ENCODE measurements around the gene GRK7.

Gene GRK7, protein sequence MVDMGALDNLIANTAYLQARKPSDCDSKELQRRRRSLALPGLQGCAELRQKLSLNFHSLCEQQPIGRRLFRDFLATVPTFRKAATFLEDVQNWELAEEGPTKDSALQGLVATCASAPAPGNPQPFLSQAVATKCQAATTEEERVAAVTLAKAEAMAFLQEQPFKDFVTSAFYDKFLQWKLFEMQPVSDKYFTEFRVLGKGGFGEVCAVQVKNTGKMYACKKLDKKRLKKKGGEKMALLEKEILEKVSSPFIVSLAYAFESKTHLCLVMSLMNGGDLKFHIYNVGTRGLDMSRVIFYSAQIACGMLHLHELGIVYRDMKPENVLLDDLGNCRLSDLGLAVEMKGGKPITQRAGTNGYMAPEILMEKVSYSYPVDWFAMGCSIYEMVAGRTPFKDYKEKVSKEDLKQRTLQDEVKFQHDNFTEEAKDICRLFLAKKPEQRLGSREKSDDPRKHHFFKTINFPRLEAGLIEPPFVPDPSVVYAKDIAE (N-terminal part only)

DNA sequence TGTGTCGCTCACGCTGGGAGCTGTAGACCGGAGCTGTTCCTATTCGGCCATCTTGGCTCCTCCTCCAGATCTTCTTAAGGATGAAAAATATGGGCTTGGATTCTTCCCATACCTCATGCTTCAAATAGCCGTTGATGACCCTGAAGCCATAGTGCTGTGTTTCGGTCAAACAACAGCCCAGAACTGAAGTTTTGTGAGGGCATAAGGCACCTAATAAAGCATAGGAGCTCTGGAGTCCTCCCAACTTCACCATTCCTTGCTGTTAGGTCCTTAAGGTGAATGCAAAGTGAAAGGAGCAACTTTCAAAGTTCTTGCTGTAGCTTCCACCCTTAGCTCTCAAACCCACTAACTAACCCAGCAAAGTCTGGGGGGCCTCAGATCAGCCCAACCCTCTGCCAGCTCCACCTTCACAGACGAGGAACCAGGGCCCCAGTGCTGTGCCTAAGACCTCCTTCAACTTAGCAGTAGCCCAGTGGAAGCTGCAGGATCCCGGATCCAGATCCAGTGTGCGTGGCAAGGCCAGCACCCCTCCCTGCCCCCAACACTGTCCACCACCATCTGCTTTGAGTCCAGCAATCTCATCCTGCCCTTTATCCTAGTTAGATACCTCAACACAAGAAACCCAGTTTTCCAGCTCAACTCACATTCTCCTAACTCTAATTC lies at the start of gene GRK7:
GRK7 (plus strand) TSS at position 321 of the 663 bp plus-strand sequence. CDS start 14,877 bp downstream, outside the sequence.
- in situ Hi-C loops (cut with MboI; ENCODE audit: low sequenced_read_pairs), result no loop called here

DNA sequence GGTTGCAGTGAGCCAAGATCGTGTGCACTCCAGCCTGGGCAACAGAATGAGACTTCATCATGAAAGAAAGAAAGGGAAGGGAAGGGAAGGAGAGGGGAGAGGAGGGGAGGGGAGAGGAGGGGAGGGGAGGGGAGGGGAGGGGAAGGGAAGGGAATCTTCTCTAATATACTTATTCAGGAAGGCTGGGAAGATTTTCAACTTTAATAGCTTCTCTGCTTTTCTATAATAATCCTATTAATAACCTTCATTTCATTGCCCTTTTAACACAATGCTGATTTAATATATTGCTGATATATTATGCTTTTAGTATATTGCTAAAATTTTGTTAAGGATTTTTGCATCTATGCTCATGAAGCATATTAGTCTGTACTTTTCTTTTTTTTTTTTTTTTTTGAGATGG lies 48.5 kb upstream of the GRK7 start:
- in situ Hi-C loops (cut with MboI; ENCODE audit: low sequenced_read_pairs), result no loop called here

DNA sequence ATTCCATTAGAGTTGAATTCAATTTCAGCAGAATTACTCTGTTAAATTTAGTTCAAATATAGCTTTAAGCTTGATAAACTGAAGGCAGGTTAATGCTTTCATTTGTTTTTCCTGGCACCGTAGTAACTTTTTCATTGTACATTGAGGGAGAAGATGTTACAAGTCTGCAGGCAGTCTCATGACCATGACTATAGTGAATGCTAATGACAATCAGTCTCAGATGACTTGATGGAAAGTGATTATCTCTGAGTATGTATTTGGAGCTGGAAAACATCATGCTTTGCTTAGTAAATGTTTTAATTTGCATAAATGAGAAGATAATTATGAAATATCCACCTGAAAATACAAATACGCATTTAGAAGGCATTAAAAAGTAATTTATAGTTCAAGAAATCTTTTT lies 41.1 kb upstream of the GRK7 start:
- in situ Hi-C loops (cut with MboI; ENCODE audit: low sequenced_read_pairs), result no loop called here

- in situ Hi-C loops (cut with MboI; ENCODE audit: low sequenced_read_pairs), result no loop called here
These were observed 40.6 kb upstream of the GRK7 start for GRCh38 chr3:141722648-141723047.

- in situ Hi-C loops (cut with MboI; ENCODE audit: low sequenced_read_pairs), result no loop called here
These were observed 40.0 kb upstream of the GRK7 start for GRCh38 chr3:141723255-141723654.

GRCh38 chr3:141724186-141724585 lies 39.0 kb upstream of the GRK7 start:
- in situ Hi-C loops (cut with MboI; ENCODE audit: low sequenced_read_pairs), result no loop called here

GRCh38 chr3:141725036-141725435 lies 38.2 kb upstream of the GRK7 start:
- in situ Hi-C loops (cut with MboI; ENCODE audit: low sequenced_read_pairs), result no loop called here

DNA sequence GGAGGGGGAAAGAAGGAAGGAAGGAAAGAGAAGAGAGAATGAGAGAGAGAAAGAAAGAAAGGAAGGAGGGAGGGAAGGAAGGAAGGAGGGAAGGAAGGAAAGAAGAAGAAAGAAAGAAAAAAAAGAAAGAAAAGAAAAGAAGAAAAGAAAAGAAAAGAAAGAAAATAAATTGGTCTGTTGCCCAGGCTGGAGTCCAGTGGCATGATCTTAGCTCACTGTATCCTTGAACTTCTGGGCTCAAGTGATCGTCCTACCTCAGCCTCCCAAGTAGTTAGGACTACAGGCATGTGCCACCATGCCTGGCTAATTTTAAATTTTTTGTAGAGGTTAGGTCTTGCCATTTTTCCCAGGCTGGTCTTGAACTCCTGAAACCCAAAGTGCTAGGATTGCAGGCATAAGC lies 36.7 kb upstream of the GRK7 start:
- in situ Hi-C loops (cut with MboI; ENCODE audit: low sequenced_read_pairs), result no loop called here

GRCh38 chr3:141728355-141728892 lies 34.8 kb upstream of the GRK7 start:
- in situ Hi-C loops (cut with MboI; ENCODE audit: low sequenced_read_pairs), result no loop called here

DNA sequence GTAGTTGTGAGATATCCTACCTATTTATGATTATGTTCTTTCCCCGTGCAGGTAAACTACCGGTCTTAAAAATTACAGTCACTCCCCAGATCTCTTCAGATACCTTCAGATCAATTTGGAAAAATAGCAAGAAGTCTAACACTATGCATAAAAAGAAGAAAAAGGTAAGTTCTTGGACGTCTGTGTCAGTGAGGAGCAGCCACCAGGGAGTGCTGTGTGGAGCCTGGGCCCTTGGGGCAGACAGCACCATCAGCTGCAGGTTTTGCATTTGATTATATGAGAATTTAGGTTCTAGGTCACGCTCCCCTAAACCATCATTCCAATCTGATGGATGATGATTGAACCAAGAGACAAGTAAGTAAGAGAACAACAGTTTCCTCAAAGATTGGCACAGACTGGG lies 34.0 kb upstream of the GRK7 start:
- in situ Hi-C loops (cut with MboI; ENCODE audit: low sequenced_read_pairs), result no loop called here

DNA sequence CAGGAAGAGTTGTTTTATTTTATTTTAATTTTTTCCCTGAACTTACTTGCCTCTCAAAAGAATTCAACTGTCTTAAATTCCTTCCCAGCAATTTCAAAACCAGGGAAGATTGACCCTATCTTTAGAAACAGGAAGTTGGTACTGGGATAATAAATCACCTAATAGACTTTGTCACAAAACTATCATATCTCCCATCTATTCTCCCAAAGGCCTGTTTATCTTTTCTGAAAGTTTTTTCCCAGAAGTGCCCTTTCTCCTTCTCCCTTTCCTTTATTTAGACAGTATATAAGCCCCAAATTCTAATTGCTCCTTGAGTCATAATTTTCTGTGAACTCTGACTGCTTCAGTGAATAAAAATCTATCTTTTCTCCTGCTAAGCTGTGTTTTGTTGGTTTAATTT lies 28.0 kb upstream of the GRK7 start:
- in situ Hi-C loops (cut with MboI; ENCODE audit: low sequenced_read_pairs), result no loop called here

DNA sequence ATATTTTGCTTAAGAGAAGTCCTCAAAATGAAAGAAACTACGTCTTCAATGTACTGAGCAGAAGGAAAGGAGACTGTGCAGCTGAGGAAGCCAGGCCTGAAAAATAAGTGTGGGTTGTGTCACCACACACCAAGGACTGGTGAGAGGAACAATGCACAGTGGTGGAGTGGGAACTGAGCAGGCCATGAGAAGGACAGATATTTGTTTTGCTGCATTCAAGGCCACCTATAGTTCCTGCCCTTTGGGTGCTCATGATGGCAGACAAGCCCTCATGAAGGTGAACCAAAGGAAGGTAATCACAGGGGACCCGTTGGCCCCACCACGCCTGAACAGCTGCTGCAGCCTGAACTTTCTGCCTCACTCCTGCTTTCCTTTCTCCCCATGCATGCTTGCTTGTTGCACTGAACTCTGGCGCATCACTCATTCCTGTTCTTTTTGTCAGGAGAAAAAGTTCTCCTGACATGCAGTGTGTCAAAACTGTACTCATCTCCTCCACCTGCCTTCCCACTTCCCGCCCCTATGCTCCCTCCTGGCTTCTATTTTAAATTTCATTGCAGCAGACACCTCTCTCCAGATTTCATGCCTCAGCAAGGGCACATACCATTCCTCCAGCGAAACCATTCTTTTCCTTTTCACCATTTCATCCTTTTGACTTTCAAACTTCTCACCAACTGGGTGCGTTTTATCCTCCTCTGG lies 27.3 kb upstream of the GRK7 start:
- in situ Hi-C loops (cut with MboI; ENCODE audit: low sequenced_read_pairs), result no loop called here

DNA sequence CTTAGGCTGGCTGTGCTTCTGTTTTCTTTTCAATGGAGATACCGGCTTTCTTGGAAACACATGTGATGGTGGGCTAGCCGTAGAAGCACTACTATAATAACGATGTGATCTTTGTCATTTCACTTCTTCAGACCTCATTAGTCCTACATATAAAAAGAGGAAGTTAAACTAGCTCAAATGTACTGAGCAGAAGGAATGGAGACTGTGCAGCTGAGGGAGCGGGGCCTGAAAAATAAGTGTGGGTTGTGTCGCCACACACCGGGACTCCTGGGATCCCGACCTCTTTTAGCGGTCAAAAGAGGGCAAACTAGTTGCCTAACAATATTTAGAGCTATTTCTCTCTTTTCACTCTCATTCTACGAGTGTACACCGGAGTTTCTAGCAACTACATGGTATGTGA lies 26.1 kb upstream of the GRK7 start:
- in situ Hi-C loops (cut with MboI; ENCODE audit: low sequenced_read_pairs), result no loop called here

- in situ Hi-C loops (cut with MboI; ENCODE audit: low sequenced_read_pairs), result no loop called here
These were observed 25.6 kb upstream of the GRK7 start for GRCh38 chr3:141737678-141738021.

DNA sequence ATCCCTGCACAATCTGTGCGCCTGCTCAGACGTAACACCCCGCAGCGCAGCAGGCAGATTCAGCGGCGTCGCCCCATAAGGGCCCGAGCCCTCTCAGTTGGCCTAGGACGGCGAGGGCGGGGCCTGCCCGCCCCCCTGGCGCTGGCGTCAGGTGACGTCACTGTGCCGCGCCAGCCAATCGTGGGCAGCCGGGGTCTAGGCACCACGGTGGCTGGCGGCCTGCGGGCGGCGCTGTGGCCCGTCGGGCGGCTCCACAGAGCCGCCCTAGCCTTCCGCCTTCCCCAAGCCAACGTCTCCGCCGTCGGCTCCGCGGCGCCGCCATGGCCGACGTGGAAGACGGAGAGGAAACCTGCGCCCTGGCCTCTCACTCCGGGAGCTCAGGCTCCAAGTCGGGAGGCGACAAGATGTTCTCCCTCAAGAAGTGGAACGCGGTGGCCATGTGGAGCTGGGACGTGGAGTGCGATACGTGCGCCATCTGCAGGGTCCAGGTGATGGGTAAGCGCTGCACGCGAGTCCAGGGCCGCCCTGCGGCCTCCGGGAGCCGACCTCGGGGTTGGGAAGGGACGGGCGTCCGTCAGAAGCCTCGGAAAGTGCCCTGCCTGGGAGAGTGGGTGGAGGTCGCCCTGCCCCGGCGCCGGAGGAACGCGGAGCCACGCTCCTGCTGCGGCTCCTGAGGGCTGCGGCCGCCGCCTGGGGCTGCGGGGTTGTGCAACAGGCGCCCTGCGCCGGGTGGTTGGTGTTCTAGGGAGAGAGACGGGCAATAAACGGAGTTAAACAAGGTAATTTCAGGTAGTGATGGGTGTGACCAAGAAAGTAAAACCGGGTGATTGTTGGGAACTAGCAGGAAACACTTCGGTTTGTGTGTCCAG lies 25.0 kb upstream of the GRK7 start, which contains the start of gene RNF7:
RNF7 (plus strand) TSS at position 277 of the 869 bp plus-strand sequence; CDS start at position 321, 44 bp downstream.
- in situ Hi-C loops (cut with MboI; ENCODE audit: low sequenced_read_pairs), result no loop called here

- in situ Hi-C loops (cut with MboI; ENCODE audit: low sequenced_read_pairs), result no loop called here
These were observed 24.3 kb upstream of the GRK7 start for GRCh38 chr3:141738891-141739363.

DNA sequence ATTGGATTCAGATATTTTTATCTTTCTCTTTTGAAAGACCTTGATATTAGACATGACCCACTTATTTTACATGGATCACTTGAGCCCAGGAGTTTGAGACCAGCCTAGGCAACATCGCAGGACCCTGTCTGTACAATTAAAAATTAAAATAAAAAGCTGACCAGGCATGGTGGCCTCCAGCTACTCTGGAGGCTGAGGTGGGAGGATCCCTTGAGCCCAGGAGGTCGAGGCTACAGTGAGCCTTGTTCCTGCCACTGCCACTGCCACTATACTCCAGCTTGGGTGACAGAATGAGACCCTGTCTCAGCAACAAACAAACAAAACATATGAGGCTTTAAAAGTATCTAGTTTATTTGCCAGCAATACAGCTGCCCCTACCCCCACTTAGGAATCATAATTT lies 23.5 kb upstream of the GRK7 start:
- in situ Hi-C loops (cut with MboI; ENCODE audit: low sequenced_read_pairs), result no loop called here

GRCh38 chr3:141740349-141740748 lies 22.9 kb upstream of the GRK7 start:
- in situ Hi-C loops (cut with MboI; ENCODE audit: low sequenced_read_pairs), result no loop called here

DNA sequence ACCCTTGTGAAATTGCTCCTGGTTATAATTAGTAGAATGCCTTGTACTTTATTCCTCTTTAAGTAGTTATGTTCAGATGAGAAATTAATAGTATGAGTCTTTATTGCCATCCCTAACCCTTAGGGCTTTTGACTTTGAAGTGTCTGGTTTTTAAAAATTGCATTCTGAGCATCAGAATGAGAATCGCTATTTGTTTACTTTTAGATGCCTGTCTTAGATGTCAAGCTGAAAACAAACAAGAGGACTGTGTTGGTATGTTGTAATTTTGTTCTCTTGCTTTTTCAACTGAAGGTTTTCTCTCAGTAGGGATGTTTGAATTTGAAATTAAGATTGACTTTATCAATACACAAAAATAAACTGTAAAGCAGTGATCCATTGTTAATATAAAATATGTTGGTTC lies 19.9 kb upstream of the GRK7 start:
- in situ Hi-C loops (cut with MboI; ENCODE audit: low sequenced_read_pairs), result no loop called here

DNA sequence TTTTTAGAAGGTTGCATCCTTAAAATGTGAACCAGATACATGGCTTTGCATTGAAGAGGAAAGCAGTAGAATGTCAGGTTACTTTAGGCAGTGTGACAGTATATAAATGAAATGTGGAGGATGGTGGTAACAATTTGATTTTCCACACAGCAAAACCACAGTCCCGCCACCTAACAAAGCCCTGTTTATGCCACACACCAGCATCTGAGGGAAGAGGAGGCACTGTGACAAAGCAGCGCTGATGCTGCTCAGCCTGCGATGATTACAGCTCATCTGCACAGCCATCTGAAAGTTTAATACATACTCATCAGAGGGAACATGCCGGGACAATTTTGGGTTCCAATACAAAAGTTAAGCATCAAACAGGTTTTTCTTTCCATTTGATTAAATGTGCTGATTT lies 16.2 kb upstream of the GRK7 start:
- in situ Hi-C loops (cut with MboI; ENCODE audit: low sequenced_read_pairs), result no loop called here

Data from HL-60/S4 treated with retinoic acid at 250 ng/mL for 4 days and 3 days (cell line).